Pancreas (tissue), 10 donors: Measurements from ENCODE around the gene PLSCR3. TPM values are rescaled to one million over a fixed set of nuclear protein-coding genes. Genes with fewer than 3 reads are reported as not detected.

Experiments used
- ATAC-seq, 4 donors: fragments of 200-7000 bp; cut with Tn5 transposase; one replicate each; pipeline versions ENCODE4 v1.8.0 to v1.9.1; 2020; ENCODE audit warnings: mild to moderate bottlenecking in 4 of 4, moderate library complexity in 4 of 4
- DNase-seq, 6 donors: peaks; one replicate each; pipeline ENCODE4 v3.0.0-alpha.2; 2020
- FAIRE-seq: peaks from 2 replicates; lab custom pipeline; 2012; peaks lifted over from hg19 to GRCh38; lab: Jason Lieb, UNC
- H3K27ac ChIP-seq, 4 donors: fragments of 200-600 bp; sonication (generic); 1 replicate in 3 of 4; 2 replicates in 1 of 4; pipeline versions ENCODE4 v1.5.0 to v1.8.0; 2020
- H3K27me3 ChIP-seq, 4 donors: fragments of 200-600 bp; one replicate each; pipeline ENCODE4 v1.8.0; 2021
- H3K36me3 ChIP-seq, 3 donors: fragments of 200-600 bp; sonication (generic) in 1 of 3; one replicate each; pipeline versions ENCODE4 v1.5.0 to v1.8.0; 2020 to 2021
- H3K4me1 ChIP-seq, 3 donors: fragments of 200-600 bp; one replicate each; pipeline ENCODE4 v1.8.0; 2021
- H3K4me3 ChIP-seq, 4 donors: fragments of 200-600 bp; sonication (generic) in 2 of 4; one replicate each; pipeline versions ENCODE4 v1.5.0 to v1.8.0; 2020 to 2021
- H3K9me3 ChIP-seq, 4 donors: fragments of 200-600 bp; one replicate each; pipeline ENCODE4 v1.8.0; 2021
- WGBS, 2 donors: extraction: QIAGEN DNeasy Blood & Tissue Kit; methylation state at CpG; one replicate each; pipeline ENCODE4 v1.1.7; 2013; 5-methylcytosine and 5-hydroxymethylcytosine counted together
- intact Hi-C, 3 donors: fragments of 100-400 bp; cut with DNase I; formaldehyde crosslinking; loops; one replicate each; pipeline versions ENCODE4 v1.11.1 to v1.14.2; 2022
- polyA plus RNA-seq, 2 donors: library from polyadenylated mRNA; stranded (reverse); fragments of 200-250 nt; gene quantifications; one replicate each; pipeline ENCODE4 v1.2.3, GENCODE V29; 2013
- total RNA-seq, 6 donors: library from RNA; stranded (reverse); fragmentation: NEBNext Ultra II Directional in 4 of 6; extraction: Animal tissue kit (Norgen Biotek cat#: 25700) in 4 of 6; gene quantifications; one replicate each; pipeline versions ENCODE4 v1.2.1 to v1.2.4, GENCODE V29; 2021 to 2023
- TF ChIP-seq, protein P1 (sequence below), 4 donors: fragments of 200-600 bp; sonication (generic) in 3 of 4; IDR thresholded peaks; one replicate each; pipeline versions ENCODE4 v1.5.0 to v1.8.0; 2021; ENCODE audit warnings: antibody characterized with exemption in 4 of 4
- donor health status: healthy with polysubstance abuse.
- donor health status: DM: no; HTN: no; CAD: no; lungs with moderate emphysema.
- donor health status: DM: no; HTN: no; CAD: no.
- donor health status: control.
- donor health status: control.
- donor health status: Bipolar disorder and iron deficiency.
- donor health status: DM: yes; HTN: yes; CAD: no.
- donor health status: DM: no; HTN: no; CAD: no.
- donor health status: DM: no; HTN: no; CAD: no.
- donor health status: DM: yes; HTN: yes; CAD: no.

The PLSCR3 gene
- total and polyA plus RNA-seq, 8 donors, result 6.5 to 20.1 (median 9.9) TPM

DNA sequence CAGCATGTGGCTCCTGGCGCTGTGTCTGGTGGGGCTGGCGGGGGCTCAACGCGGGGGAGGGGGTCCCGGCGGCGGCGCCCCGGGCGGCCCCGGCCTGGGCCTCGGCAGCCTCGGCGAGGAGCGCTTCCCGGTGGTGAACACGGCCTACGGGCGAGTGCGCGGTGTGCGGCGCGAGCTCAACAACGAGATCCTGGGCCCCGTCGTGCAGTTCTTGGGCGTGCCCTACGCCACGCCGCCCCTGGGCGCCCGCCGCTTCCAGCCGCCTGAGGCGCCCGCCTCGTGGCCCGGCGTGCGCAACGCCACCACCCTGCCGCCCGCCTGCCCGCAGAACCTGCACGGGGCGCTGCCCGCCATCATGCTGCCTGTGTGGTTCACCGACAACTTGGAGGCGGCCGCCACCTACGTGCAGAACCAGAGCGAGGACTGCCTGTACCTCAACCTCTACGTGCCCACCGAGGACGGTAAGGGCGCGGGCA is 14.0 kb upstream of the PLSCR3 start:
- 65 to 67% methylated on average over 56 to 58 of the region's 58 CpGs for whole genome bisulfite sequencing, 2 donors

DNA sequence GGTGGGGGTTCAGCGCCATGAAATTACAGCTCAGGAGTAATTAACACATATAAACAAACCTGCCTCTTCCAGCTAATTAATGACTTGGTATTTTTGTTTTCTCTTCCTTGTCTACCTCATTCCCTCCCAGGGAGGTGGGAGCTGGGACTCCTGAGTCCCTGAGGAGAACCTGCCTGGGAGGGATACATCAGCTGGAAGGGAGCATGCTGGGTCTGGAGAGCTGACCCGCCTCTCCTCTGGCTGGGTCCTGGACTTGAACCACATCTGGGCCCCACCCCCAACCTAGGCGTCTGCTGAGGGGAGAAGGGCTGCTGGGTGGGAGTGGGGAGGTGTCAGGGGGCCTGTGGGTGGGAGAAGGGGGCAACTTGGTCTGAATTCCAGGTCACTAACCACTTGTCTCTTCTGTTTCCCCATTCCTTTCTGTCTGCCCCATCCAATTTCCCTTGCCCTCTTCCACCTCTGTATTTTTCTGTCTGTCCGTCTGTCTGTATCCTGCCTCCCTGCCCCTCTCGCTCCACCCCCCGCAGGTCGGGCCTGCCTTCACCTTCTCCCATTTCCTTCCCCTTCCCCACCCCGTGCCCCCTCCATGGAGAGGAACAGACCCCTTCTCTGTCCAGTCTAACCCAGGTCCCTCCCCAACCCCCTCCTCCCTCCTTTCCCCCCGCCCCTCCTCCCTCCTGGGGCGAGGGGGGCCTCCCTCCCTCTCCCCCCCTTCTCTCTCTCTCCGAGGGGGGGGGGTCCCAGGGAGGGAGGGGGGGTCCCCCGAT is 13.3 kb upstream of the PLSCR3 start, which contains the start of gene NLGN2:
NLGN2 (plus strand) TSS at position 361 of the 767 bp plus-strand sequence. CDS start 411 bp downstream, outside the sequence.
- DNase-seq, result peak in 1 of 6 donors; percentile 33
- Histone ChIP-seq H3K27me3 (no peaks in the 10 kb centered on the region), H3K36me3 (no peaks in the 10 kb centered on the region), H3K4me3 (no peak within 1 kb of the TSS), H3K9me3 (no peaks in the 10 kb centered on the region), H3K27ac (no peak within 1 kb of the TSS), H3K4me1 (peaks cover 2 to 6% (median 5%) of the 10 kb centered on the region in 3 donors)
- intact Hi-C loops, result no loop called here
- FAIRE-seq, result no peak
- TF ChIP-seq, protein P1, sequence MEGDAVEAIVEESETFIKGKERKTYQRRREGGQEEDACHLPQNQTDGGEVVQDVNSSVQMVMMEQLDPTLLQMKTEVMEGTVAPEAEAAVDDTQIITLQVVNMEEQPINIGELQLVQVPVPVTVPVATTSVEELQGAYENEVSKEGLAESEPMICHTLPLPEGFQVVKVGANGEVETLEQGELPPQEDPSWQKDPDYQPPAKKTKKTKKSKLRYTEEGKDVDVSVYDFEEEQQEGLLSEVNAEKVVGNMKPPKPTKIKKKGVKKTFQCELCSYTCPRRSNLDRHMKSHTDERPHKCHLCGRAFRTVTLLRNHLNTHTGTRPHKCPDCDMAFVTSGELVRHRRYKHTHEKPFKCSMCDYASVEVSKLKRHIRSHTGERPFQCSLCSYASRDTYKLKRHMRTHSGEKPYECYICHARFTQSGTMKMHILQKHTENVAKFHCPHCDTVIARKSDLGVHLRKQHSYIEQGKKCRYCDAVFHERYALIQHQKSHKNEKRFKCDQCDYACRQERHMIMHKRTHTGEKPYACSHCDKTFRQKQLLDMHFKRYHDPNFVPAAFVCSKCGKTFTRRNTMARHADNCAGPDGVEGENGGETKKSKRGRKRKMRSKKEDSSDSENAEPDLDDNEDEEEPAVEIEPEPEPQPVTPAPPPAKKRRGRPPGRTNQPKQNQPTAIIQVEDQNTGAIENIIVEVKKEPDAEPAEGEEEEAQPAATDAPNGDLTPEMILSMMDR (IDR thresholded peaks at IDR 0.05), result no peak
- no peak for ATAC-seq
- WGBS, 2 donors, result 52 to 69% methylated on average over 9 to 11 of the region's 12 CpGs

More for the DNA sequence above, 14.0 kb upstream of the PLSCR3 start:
- DNase-seq (no peak), FAIRE-seq (no peak), ATAC-seq (no peak)
- H3K4me1 ChIP-seq, result no peaks in the 10 kb centered on the region
- no peaks in the 10 kb centered on the region for H3K36me3 ChIP-seq
- no peak overlapping the region for H3K27ac ChIP-seq
- TF ChIP-seq, protein P1 (IDR thresholded peaks at IDR 0.05), result no peak
- intact Hi-C loops, result no loop called here
- no peaks in the 10 kb centered on the region for H3K27me3 ChIP-seq
- H3K4me3 ChIP-seq, result no peak overlapping the region
- no peaks in the 10 kb centered on the region for H3K9me3 ChIP-seq

DNA sequence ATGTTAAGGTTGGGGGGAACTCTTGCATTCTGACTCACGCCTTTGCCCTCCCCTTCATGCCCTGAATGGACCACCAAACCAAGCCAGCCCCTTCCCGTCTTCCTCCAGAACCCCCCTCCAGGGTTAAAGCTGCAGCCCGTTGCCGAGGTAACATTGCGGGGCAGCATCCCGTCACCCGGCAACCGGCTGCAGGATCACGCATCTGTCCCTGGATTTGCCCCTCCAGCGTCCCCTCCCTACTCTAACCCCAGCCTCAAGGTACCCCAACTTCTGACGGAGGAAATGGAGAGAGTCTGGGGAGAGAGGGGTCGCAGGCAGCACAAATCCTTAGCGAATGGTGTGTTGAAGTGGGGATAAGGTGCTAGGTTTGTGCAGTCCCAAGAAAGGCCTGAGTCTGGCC is 12.8 kb upstream of the PLSCR3 start:
- no peaks in the 10 kb centered on the region for H3K36me3 ChIP-seq
- 80 to 83% methylated on average over 13 of the region's 13 CpGs for WGBS, 2 donors
- DNase-seq (no peak), ATAC-seq (no peak), FAIRE-seq (no peak)
- no peaks in the 10 kb centered on the region for H3K9me3 ChIP-seq
- intact Hi-C loops, result no loop called here
- no peaks in the 10 kb centered on the region for H3K27me3 ChIP-seq
- H3K4me1 ChIP-seq, result peaks cover 2 to 10% (median 8%) of the 10 kb centered on the region in 3 donors
- TF ChIP-seq, protein P1 (IDR thresholded peaks at IDR 0.05), result no peak
- no peak overlapping the region for H3K4me3 ChIP-seq
- no peak overlapping the region for H3K27ac ChIP-seq

DNA sequence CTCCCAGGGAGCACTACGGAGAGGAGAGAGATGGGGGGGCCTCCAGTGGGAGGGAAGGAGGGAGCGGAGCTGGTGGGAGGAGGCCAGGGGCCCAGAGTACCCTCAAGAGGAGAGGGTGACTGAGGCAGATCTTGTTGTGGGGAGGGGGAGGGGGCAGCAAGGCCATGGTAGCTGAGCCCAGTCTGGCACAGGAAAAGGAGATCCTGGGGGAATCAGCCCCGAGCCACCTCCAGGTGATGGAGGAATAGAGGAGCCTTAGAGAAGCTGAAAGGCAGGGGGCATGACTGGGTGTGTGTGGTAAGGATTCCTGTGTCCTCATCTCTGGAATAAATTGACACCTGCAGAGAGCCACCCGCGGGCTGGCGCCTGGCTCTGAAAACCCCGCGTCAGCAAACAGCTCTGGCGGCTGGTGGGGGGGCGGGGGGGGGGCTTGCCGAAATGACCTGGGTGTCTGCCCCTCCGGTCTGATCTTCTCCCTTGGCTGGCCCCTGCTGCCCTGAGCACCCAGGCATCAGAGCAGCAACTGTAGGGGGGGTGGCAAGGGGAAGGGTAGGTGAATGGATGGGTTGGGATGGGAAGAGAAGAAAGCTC is 12.0 kb upstream of the PLSCR3 start:
- DNase-seq (peak in 1 of 6 donors; percentile 35), FAIRE-seq (no peak), ATAC-seq (no peak)
- no peaks in the 10 kb centered on the region for H3K36me3 ChIP-seq
- intact Hi-C loops, result no loop called here
- peaks cover 2 to 10% (median 8%) of the 10 kb centered on the region in 3 donors for H3K4me1 ChIP-seq
- no peaks in the 10 kb centered on the region for H3K9me3 ChIP-seq
- WGBS, 2 donors, result 51 to 56% methylated on average over 11 to 12 of the region's 12 CpGs
- H3K27ac ChIP-seq, result no peak overlapping the region
- TF ChIP-seq, protein P1 (IDR thresholded peaks at IDR 0.05), result no peak
- H3K27me3 ChIP-seq, result no peaks in the 10 kb centered on the region
- H3K4me3 ChIP-seq, result no peak overlapping the region
